ENCODE results near the gene SLC28A1.

DNA sequence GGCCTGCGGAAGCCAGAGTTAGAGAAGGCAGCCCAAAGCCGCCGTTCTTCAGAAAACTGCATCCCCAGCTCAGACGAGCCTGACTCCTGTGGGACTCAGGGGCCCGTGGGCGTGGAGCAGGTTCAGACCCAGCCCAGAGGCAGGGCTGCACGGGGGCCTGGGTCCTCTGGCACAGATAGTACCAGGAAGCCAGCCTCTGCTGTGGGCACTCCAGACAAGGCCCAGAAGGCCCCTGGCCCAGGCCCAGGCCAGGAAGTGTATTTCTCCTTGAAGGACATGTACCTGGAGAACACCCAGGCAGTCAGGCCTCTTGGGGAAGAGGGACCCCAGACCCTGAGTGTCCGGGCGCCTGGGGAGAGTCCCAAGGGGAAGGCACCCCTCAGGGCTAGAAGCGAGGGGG is 44.2 kb upstream of the SLC28A1 start:
- TF ChIP-seq, protein P1, sequence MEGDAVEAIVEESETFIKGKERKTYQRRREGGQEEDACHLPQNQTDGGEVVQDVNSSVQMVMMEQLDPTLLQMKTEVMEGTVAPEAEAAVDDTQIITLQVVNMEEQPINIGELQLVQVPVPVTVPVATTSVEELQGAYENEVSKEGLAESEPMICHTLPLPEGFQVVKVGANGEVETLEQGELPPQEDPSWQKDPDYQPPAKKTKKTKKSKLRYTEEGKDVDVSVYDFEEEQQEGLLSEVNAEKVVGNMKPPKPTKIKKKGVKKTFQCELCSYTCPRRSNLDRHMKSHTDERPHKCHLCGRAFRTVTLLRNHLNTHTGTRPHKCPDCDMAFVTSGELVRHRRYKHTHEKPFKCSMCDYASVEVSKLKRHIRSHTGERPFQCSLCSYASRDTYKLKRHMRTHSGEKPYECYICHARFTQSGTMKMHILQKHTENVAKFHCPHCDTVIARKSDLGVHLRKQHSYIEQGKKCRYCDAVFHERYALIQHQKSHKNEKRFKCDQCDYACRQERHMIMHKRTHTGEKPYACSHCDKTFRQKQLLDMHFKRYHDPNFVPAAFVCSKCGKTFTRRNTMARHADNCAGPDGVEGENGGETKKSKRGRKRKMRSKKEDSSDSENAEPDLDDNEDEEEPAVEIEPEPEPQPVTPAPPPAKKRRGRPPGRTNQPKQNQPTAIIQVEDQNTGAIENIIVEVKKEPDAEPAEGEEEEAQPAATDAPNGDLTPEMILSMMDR (IDR thresholded peaks at IDR 0.05; ENCODE audit: insufficient read depth, low read length, poor library complexity, severe bottlenecking): no peak
- no peak for TF ChIP-seq EZH2phosphoT487 (conservative IDR thresholded peaks at IDR 0.05; ENCODE audit: low read length)

Data from SU-DHL-6 (cell line).